Astrocyte of the cerebellum (primary cell): ENCODE results near the gene LYPD5.

Experiments used
- DNase-seq: peaks from one replicate; pipeline ENCODE4 v3.0.0-alpha.2; 2011; ENCODE audit warnings: low read depth
- H3K4me3 ChIP-seq: 2 replicates; pipeline ENCODE4 v1.5.1; 2011; ENCODE audit warnings: mild to moderate bottlenecking, low read depth, low read length, moderate library complexity
- CTCF ChIP-seq: IDR thresholded peaks from 2 replicates; pipeline ENCODE4 v1.5.1; 2012; ENCODE audit warnings: low read length, low read depth, moderate library complexity, mild to moderate bottlenecking; ENCODE audit errors: missing control alignments
- in situ Hi-C: cut with HindIII; loops from 2 replicates; pipeline ENCODE4 v1.10.0; 2017; ENCODE audit warnings: low sequenced_read_pairs

Gene LYPD5

GRCh38 chr19:43814663-43815352 lies 12.6 kb upstream of the LYPD5 start:
- in situ Hi-C loops: no loop called here
- TF ChIP-seq CTCF: no peak
- H3K4me3 ChIP-seq: no peak overlapping the region
- DNase-seq: no peak

- TF ChIP-seq CTCF: no peak
- in situ Hi-C loops: no loop called here
- DNase-seq: no peak
- no peak overlapping the region for H3K4me3 ChIP-seq
Measured at GRCh38 chr19:43812688-43813087, 10.4 kb upstream of the LYPD5 start.

- DNase-seq: no peak
- H3K4me3 ChIP-seq: no peak overlapping the region
- in situ Hi-C loops: no loop called here
- no peak for TF ChIP-seq CTCF
Measured at GRCh38 chr19:43812259-43812658, 10.0 kb upstream of the LYPD5 start.

GRCh38 chr19:43811837-43812236 lies 9.6 kb upstream of the LYPD5 start:
- H3K4me3 ChIP-seq: no peak overlapping the region
- no peak for DNase-seq
- TF ChIP-seq CTCF: no peak
- in situ Hi-C loops: no loop called here

- peak; percentile 51 for TF ChIP-seq CTCF
- in situ Hi-C loops: no loop called here
- DNase-seq: peak; percentile 40
- no peak overlapping the region for H3K4me3 ChIP-seq
Measured at GRCh38 chr19:43809762-43810696, 7.8 kb upstream of the LYPD5 start.

GRCh38 chr19:43807651-43808050 lies 5.4 kb upstream of the LYPD5 start:
- in situ Hi-C loops: no loop called here
- no peak overlapping the region for H3K4me3 ChIP-seq
- DNase-seq: no peak
- no peak for TF ChIP-seq CTCF
